ENCODE results near the gene NUP54. TPM values are rescaled to one million over a fixed set of nuclear protein-coding genes. Genes with fewer than 3 reads are reported as not detected.

The NUP54 gene, protein sequence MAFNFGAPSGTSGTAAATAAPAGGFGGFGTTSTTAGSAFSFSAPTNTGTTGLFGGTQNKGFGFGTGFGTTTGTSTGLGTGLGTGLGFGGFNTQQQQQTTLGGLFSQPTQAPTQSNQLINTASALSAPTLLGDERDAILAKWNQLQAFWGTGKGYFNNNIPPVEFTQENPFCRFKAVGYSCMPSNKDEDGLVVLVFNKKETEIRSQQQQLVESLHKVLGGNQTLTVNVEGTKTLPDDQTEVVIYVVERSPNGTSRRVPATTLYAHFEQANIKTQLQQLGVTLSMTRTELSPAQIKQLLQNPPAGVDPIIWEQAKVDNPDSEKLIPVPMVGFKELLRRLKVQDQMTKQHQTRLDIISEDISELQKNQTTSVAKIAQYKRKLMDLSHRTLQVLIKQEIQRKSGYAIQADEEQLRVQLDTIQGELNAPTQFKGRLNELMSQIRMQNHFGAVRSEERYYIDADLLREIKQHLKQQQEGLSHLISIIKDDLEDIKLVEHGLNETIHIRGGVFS
- 28.7 to 43.7 TPM (median 30.7 TPM) in 5 replicates for total RNA-seq (2022; extraction: Qiagen RNA extraction; ENCODE audit: low read depth)

DNA sequence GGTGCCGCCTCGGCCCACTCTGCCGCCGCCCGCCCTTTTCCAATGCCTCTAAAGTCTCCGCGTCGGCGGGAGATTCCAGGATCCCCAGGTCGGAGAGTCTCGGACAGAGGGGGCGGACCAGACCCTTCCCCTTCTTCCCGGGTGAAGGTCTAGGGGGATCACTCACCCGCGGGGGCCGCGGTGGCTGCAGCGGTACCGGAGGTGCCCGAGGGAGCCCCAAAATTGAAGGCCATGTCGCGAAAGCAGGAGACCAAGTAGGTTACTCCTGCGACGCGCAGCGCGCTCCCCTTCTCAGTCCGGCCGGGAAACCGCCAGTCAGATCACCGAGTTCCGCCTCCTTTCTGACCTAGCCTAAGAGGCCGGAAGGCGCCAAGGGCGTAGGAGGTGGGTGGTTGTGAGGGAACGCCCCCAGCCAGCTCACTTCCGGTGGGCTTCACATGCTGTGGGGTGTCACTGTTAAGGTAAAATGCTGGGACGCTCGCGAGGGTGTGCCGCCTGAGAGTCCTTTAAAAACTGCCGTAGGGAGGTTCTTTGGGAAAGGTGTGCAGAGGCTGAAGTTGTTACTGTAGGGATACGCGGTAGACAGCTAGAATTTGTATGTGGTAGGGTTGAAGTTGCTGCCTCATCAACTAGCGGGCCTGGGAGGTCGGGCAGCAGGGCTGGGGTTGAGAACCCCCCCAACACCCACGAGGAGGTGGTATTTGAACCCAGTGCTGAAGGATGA is at the start of gene NUP54:
TSS of gene NUP54 (minus strand) at position 256 of the 724 bp plus-strand sequence. CDS start at position 233, 23 bp downstream.

DNA sequence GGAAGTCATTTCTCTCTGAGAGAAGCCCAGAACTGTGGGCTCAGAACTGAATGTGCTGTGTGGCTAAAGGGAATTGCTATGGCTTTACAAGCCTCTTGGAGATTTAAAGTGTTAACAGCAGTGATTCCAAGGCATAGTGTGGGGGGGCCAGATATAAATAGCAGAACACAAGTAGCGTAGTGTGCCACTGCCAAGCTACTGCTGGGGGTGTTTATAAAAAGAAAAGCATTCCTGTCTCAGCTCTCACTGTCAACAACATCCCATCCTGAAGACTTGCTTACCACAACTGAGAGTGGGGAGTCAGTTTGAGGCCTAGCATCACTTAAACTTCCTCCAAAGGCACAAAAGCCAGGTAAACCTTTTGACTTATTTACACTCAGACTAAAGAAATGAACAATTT is 73.7 kb downstream of the NUP54 start, which contains the start of gene ART3:
TSS of gene ART3 (plus strand) at position 242 of the 400 bp plus-strand sequence. CDS start 1,181 bp downstream, outside the sequence.

Other genes starting within 250 kb of the NUP54 start
- not detected in 5 replicates for gene PPEF2, start 245.9 kb downstream of the NUP54 start, total RNA-seq (2022; extraction: Qiagen RNA extraction; ENCODE audit: low read depth)
- gene NAAA, start 207.4 kb downstream of the NUP54 start, total RNA-seq (2022; extraction: Qiagen RNA extraction; ENCODE audit: low read depth), result 22.3 to 26.9 TPM (median 23.9 TPM) in 5 replicates
- gene SDAD1, start 157.5 kb downstream of the NUP54 start, total RNA-seq (2022; extraction: Qiagen RNA extraction; ENCODE audit: low read depth), result 14.4 to 18.2 TPM (median 16.9 TPM) in 5 replicates
- not detected in 5 replicates for gene CXCL9, start 140.9 kb downstream of the NUP54 start, total RNA-seq (2022; extraction: Qiagen RNA extraction; ENCODE audit: low read depth)
- 0.14 to 0.18 TPM (median 0.17 TPM) in 4 of 5 replicates, not detected in the other for gene CXCL10, start 124.9 kb downstream of the NUP54 start, total RNA-seq (2022; extraction: Qiagen RNA extraction; ENCODE audit: low read depth)
- gene CXCL11, start 112.3 kb downstream of the NUP54 start, total RNA-seq (2022; extraction: Qiagen RNA extraction; ENCODE audit: low read depth), result 0.10 to 0.30 TPM (median 0.21 TPM) in 4 of 5 replicates, not detected in the other
- not detected in 5 replicates for gene ART3, start 73.7 kb downstream of the NUP54 start, total RNA-seq (2022; extraction: Qiagen RNA extraction; ENCODE audit: low read depth)
- 44.4 to 56.8 TPM (median 54.5 TPM) in 5 replicates for gene SCARB2, start 65.4 kb upstream of the NUP54 start, total RNA-seq (2022; extraction: Qiagen RNA extraction; ENCODE audit: low read depth)
- gene FAM47E, start 103.3 kb upstream of the NUP54 start, total RNA-seq (2022; extraction: Qiagen RNA extraction; ENCODE audit: low read depth), result 0.13 to 0.59 TPM (median 0.14 TPM) in 3 of 5 replicates, not detected in the others
- gene STBD1, start 158.3 kb upstream of the NUP54 start, total RNA-seq (2022; extraction: Qiagen RNA extraction; ENCODE audit: low read depth), result 6.5 to 7.1 TPM (median 6.9 TPM) in 5 replicates